GM23248 (cell line): Measurements from ENCODE around the gene GSG1L.

ENCODE experiments used
- EZH2 ChIP-seq: fragments of 200-600 bp; sonication (generic); IDR thresholded peaks from 2 replicates; pipeline ENCODE4 v1.6.1; 2018; ENCODE audit warnings: antibody characterized with exemption, mild to moderate bottlenecking; ENCODE audit not compliant: insufficient read depth, poor library complexity, severe bottlenecking
- EZH2phosphoT487 ChIP-seq: fragments of 200-600 bp; sonication (generic); IDR thresholded peaks from 2 replicates; pipeline ENCODE4 v1.6.1; 2018; ENCODE audit warnings: antibody characterized with exemption, moderate library complexity, mild to moderate bottlenecking, low read depth; ENCODE audit not compliant: insufficient read depth

- TF ChIP-seq EZH2 (no peak), EZH2phosphoT487 (no peak)
These were observed 243.5 kb downstream of the GSG1L start for GRCh38 chr16:27819881-27820610.
